ENCODE results near the gene DMGDH. TPM values are rescaled to one million over a fixed set of nuclear protein-coding genes. Genes with fewer than 3 reads are reported as not detected.
A peak's percentile ranks its signal among the peaks of the same experiment; 100 is the strongest.

The DMGDH gene
- total and polyA plus RNA-seq, 4 donors, result 0.24 to 2.6 (median 1.1) TPM

DNA sequence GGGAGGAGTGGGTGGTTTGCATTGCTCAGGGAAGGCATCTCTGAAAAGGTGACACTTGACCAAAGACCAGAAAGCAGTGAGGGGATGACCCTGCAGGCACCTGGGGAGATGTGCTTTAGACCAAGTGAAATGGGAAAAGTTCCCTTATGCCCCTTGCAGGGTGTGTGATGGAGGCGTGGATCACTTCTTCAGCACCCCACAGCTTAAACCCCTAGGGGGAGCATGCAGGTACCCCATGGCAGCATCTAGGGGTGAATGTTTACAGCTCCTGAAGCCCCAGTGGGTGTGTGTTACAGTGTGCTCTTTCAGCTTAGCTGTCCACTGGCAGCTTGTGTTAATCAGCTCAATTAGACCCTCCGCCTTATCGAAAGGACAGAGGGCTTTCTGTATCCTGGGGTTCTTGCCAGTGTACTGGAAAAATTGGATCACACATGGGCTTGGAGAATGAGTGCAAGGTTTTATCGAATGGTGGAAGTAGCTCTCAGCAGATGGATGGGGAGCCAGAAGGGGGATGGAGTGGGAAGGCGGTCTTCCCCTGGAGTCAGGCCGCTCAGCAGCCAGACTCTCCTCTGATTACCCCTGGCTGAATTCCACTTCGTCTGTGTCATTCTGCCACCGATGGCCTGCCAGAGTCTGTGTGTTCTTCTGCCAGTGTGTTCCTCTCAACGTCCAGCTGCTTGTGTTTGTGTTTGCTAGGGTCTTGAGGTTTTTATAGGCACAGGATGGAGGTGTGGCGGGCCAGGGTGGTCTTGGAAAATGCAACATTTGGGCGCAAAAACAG lies 6.4 kb upstream of the DMGDH start:
- H3K27me3 ChIP-seq (ENCODE audit: control insufficient read depth in 3 of 3, insufficient read depth in 3 of 3, low read length in 2 of 3), result no peaks in the 10 kb centered on the region
- H3K9ac ChIP-seq (ENCODE audit: insufficient read depth in 1 of 2, low read length in 2 of 2), result no peak overlapping the region
- no peak overlapping the region for H3K4me3 ChIP-seq
- DNase-seq, result peak in 1 of 3 donors; percentile 12
- no peak for ATAC-seq (ENCODE audit: insufficient read depth, low FRiP score)
- peaks cover 0 to 4% (median 1%) of the 10 kb centered on the region in 4 donors for H3K9me3 ChIP-seq (ENCODE audit: control insufficient read depth in 4 of 4, insufficient read depth in 3 of 4, low read length in 3 of 4)
- no peak overlapping the region for H3K27ac ChIP-seq (ENCODE audit: low read depth in 1 of 2, low read length in 1 of 2)
- no peaks in the 10 kb centered on the region for H3K36me3 ChIP-seq (ENCODE audit: control insufficient read depth in 4 of 4, insufficient read depth in 4 of 4, low read length in 4 of 4)
- H3K4me1 ChIP-seq (ENCODE audit: control insufficient read depth in 5 of 5, insufficient read depth in 5 of 5, low read length in 5 of 5), result peaks cover 0 to 2% (median 0%) of the 10 kb centered on the region in 5 donors
- WGBS, 2 donors, result 83 to 88% methylated on average over 11 of the region's 11 CpGs
- TF ChIP-seq, protein P1, sequence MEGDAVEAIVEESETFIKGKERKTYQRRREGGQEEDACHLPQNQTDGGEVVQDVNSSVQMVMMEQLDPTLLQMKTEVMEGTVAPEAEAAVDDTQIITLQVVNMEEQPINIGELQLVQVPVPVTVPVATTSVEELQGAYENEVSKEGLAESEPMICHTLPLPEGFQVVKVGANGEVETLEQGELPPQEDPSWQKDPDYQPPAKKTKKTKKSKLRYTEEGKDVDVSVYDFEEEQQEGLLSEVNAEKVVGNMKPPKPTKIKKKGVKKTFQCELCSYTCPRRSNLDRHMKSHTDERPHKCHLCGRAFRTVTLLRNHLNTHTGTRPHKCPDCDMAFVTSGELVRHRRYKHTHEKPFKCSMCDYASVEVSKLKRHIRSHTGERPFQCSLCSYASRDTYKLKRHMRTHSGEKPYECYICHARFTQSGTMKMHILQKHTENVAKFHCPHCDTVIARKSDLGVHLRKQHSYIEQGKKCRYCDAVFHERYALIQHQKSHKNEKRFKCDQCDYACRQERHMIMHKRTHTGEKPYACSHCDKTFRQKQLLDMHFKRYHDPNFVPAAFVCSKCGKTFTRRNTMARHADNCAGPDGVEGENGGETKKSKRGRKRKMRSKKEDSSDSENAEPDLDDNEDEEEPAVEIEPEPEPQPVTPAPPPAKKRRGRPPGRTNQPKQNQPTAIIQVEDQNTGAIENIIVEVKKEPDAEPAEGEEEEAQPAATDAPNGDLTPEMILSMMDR (IDR thresholded peaks at IDR 0.05; ENCODE audit: control extremely low read depth, extremely low read depth), result no peak

DNA sequence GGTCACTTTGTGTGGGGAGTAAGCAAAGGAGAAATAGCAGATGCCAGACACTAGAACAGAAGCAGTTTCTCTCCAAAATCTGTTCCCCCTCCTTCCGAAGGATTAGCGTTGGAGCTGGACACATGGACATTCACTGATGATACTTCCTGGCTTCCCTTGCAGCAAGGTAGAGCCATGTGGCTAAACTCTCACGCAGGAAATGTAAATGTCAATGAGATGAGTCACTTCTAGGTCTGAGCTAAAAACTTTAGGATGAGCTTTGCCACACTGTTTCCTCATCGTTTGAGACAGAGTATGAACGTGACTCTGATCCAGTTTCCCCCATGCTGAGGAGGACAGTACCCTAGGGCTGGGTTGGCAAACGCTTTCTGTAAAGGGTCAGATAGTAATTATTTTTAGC lies 5.2 kb upstream of the DMGDH start:
- WGBS, 2 donors, result 84 to 85% methylated on average over 6 of the region's 6 CpGs
- no peak for DNase-seq

DNA sequence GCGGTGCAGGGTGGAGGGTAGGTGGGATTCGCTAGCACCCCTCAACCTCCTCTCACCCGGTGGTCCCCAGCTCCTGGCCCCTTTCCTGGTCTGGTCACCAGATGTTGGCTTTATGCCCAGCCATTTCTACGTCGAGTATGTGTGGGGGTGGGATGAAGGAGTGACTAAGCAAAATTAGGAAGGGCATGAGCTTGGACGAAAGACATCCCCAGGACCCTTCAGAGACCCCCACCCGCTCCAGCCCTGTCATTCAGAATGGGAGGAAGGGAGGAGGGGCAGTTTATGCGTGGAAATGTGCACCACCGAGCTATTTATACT lies 835 bp upstream of the DMGDH start:
- Histone ChIP-seq H3K27ac (ENCODE audit: low read depth in 1 of 2, low read length in 1 of 2) (no peak overlapping the region), H3K4me3 (no peak overlapping the region), H3K27me3 (ENCODE audit: control insufficient read depth in 3 of 3, insufficient read depth in 3 of 3, low read length in 2 of 3) (no peaks in the 10 kb centered on the region), H3K36me3 (ENCODE audit: control insufficient read depth in 4 of 4, insufficient read depth in 4 of 4, low read length in 4 of 4) (no peaks in the 10 kb centered on the region), H3K4me1 (ENCODE audit: control insufficient read depth in 5 of 5, insufficient read depth in 5 of 5, low read length in 5 of 5) (peaks cover 0 to 15% (median 1%) of the 10 kb centered on the region in 5 donors), H3K9ac (ENCODE audit: insufficient read depth in 1 of 2, low read length in 2 of 2) (no peak overlapping the region), H3K9me3 (ENCODE audit: control insufficient read depth in 4 of 4, insufficient read depth in 3 of 4, low read length in 3 of 4) (peaks cover 0 to 6% (median 2%) of the 10 kb centered on the region in 4 donors)
- ATAC-seq (ENCODE audit: insufficient read depth, low FRiP score) (no peak), DNase-seq (peak; percentile 61 to 79 (median 68))
- TF ChIP-seq, protein P1 (IDR thresholded peaks at IDR 0.05; ENCODE audit: control extremely low read depth, extremely low read depth), result no peak
- WGBS, 2 donors, result 37 to 40% methylated on average over 9 of the region's 9 CpGs

More for the DNA sequence above, 5.2 kb upstream of the DMGDH start:
- ATAC-seq (ENCODE audit: insufficient read depth, low FRiP score), result no peak
- Histone ChIP-seq H3K4me1 (ENCODE audit: control insufficient read depth in 5 of 5, insufficient read depth in 5 of 5, low read length in 5 of 5) (peaks cover 0 to 14% (median 0%) of the 10 kb centered on the region in 5 donors), H3K36me3 (ENCODE audit: control insufficient read depth in 4 of 4, insufficient read depth in 4 of 4, low read length in 4 of 4) (no peaks in the 10 kb centered on the region), H3K9me3 (ENCODE audit: control insufficient read depth in 4 of 4, insufficient read depth in 3 of 4, low read length in 3 of 4) (peaks cover 0 to 6% (median 2%) of the 10 kb centered on the region in 4 donors), H3K4me3 (no peak overlapping the region), H3K27me3 (ENCODE audit: control insufficient read depth in 3 of 3, insufficient read depth in 3 of 3, low read length in 2 of 3) (no peaks in the 10 kb centered on the region), H3K9ac (ENCODE audit: insufficient read depth in 1 of 2, low read length in 2 of 2) (no peak overlapping the region), H3K27ac (ENCODE audit: low read depth in 1 of 2, low read length in 1 of 2) (no peak overlapping the region)
- TF ChIP-seq, protein P1 (IDR thresholded peaks at IDR 0.05; ENCODE audit: control extremely low read depth, extremely low read depth), result no peak

All from lung (tissue), 12 donors.